Karpas-422 (cell line): ENCODE measurements around the gene ASS1. TPM values are rescaled to one million over a fixed set of nuclear protein-coding genes. Genes with fewer than 3 reads are reported as not detected.

Experiments used
- DNase-seq: peaks from one replicate; pipeline ENCODE4 v3.0.0-alpha.2; 2015
- H2AFZ ChIP-seq: fragments of 200-600 bp; sonication (generic); 2 replicates; pipeline ENCODE4 v1.6.1; 2014; ENCODE audit warnings: antibody characterized with exemption, low read length, mixed read lengths
- H3K27ac ChIP-seq: fragments of 200-600 bp; sonication (generic); 2 replicates; pipeline ENCODE4 v1.5.1; 2014; ENCODE audit warnings: mild to moderate bottlenecking, low read length, moderate library complexity
- H3K27me3 ChIP-seq: fragments of 200-600 bp; sonication (generic); 2 replicates; pipeline ENCODE4 v1.6.1; 2014; ENCODE audit warnings: low read length, mixed read lengths
- H3K36me3 ChIP-seq: fragments of 200-600 bp; sonication (generic); 2 replicates; pipeline ENCODE4 v1.6.1; 2014; ENCODE audit warnings: low read length, mixed read lengths; ENCODE audit not compliant: insufficient read depth
- H3K4me1 ChIP-seq: fragments of 200-600 bp; sonication (generic); 2 replicates; pipeline ENCODE4 v1.6.1; 2014; ENCODE audit warnings: mild to moderate bottlenecking, low read length, mixed read lengths
- H3K4me2 ChIP-seq: fragments of 200-600 bp; sonication (generic); 2 replicates; pipeline ENCODE4 v1.6.1; 2014; ENCODE audit warnings: low read length, low read depth, mild to moderate bottlenecking; ENCODE audit not compliant: poor library complexity, severe bottlenecking
- H3K4me3 ChIP-seq: fragments of 200-600 bp; sonication (generic); 2 replicates; pipeline ENCODE4 v1.5.1; 2014; ENCODE audit warnings: mild to moderate bottlenecking, antibody characterized with exemption, low read length, mixed read lengths
- H3K79me2 ChIP-seq: fragments of 200-600 bp; sonication (generic); 2 replicates; pipeline ENCODE4 v1.6.1; 2014; ENCODE audit warnings: mild to moderate bottlenecking, low read length, mixed read lengths
- H3K9ac ChIP-seq: fragments of 200-600 bp; sonication (generic); 2 replicates; pipeline ENCODE4 v1.6.0; 2014; ENCODE audit warnings: low read length
- H3K9me2 ChIP-seq: fragments of 200-600 bp; sonication (generic), shearing (Covaris generic); replicated peaks from 2 replicates; pipeline ENCODE4 v1.6.0; 2014; ENCODE audit warnings: mild to moderate bottlenecking, low read length, moderate library complexity; ENCODE audit not compliant: insufficient read depth
- H3K9me3 ChIP-seq: fragments of 300-700, 200-600 bp; sonication (generic); 2 replicates; pipeline ENCODE4 v1.6.1; 2014; ENCODE audit warnings: low read length, mixed read lengths
- H4K20me1 ChIP-seq: fragments of 200-600 bp; sonication (generic); 2 replicates; pipeline ENCODE4 v1.6.1; 2014; ENCODE audit warnings: mild to moderate bottlenecking, antibody characterized with exemption, low read length, low read depth; ENCODE audit not compliant: insufficient read depth
- total RNA-seq: library from RNA; depleted of rRNA; stranded (reverse); fragments of >200 nt; shearing (Covaris generic); gene quantifications from 2 replicates; pipeline ENCODE4 v1.2.3, GENCODE V29; 2014; ENCODE audit warnings: low replicate concordance

The ASS1 gene
- total RNA-seq, 1 experiment from 2014 or later: not detected

- H3K27me3 ChIP-seq: no peaks in the 10 kb centered on the region
- DNase-seq: no peak
Observed at GRCh38 chr9:130423272-130423671, 21.5 kb upstream of the ASS1 start.

GRCh38 chr9:130424595-130425454, 19.9 kb upstream of the ASS1 start:
- Histone ChIP-seq H3K79me2 (no peaks in the 10 kb centered on the region), H3K4me1 (no peaks in the 10 kb centered on the region), H3K27ac (no peak overlapping the region), H3K9me2 (no peaks in the 10 kb centered on the region), H3K4me3 (no peak overlapping the region), H3K4me2 (no peak overlapping the region), H3K36me3 (no peaks in the 10 kb centered on the region), H2AFZ (no peak overlapping the region), H3K9me3 (no peaks in the 10 kb centered on the region), H3K27me3 (no peaks in the 10 kb centered on the region), H4K20me1 (no peaks in the 10 kb centered on the region), H3K9ac (no peak overlapping the region)
- DNase-seq: no peak

More at GRCh38 chr9:130423272-130423671, 21.5 kb upstream of the ASS1 start:
- H3K4me1 ChIP-seq: no peaks in the 10 kb centered on the region
- no peaks in the 10 kb centered on the region for H3K9me3 ChIP-seq
- no peak overlapping the region for H2AFZ ChIP-seq
- H3K4me2 ChIP-seq: no peak overlapping the region
- H3K36me3 ChIP-seq: no peaks in the 10 kb centered on the region
- no peak overlapping the region for H3K4me3 ChIP-seq
- H3K27ac ChIP-seq: no peak overlapping the region
- H3K79me2 ChIP-seq: no peaks in the 10 kb centered on the region
- H4K20me1 ChIP-seq: no peaks in the 10 kb centered on the region
- H3K9ac ChIP-seq: no peak overlapping the region
- no peaks in the 10 kb centered on the region for H3K9me2 ChIP-seq

GRCh38 chr9:130425741-130426466, 18.9 kb upstream of the ASS1 start:
- H4K20me1 ChIP-seq: no peaks in the 10 kb centered on the region
- no peaks in the 10 kb centered on the region for H3K9me3 ChIP-seq
- H3K4me1 ChIP-seq: no peaks in the 10 kb centered on the region
- H3K27me3 ChIP-seq: no peaks in the 10 kb centered on the region
- H3K4me3 ChIP-seq: no peak overlapping the region
- H3K27ac ChIP-seq: no peak overlapping the region
- H3K36me3 ChIP-seq: no peaks in the 10 kb centered on the region
- no peak for DNase-seq
- H3K79me2 ChIP-seq: no peaks in the 10 kb centered on the region
- H3K9ac ChIP-seq: no peak overlapping the region
- H2AFZ ChIP-seq: no peak overlapping the region
- no peak overlapping the region for H3K4me2 ChIP-seq
- H3K9me2 ChIP-seq: no peaks in the 10 kb centered on the region

- H3K4me2 ChIP-seq: no peak overlapping the region
- H2AFZ ChIP-seq: no peak overlapping the region
- H3K27me3 ChIP-seq: no peaks in the 10 kb centered on the region
Observed at GRCh38 chr9:130426467-130426773, 18.3 kb upstream of the ASS1 start.

GRCh38 chr9:130426883-130427282, 17.9 kb upstream of the ASS1 start:
- no peaks in the 10 kb centered on the region for H3K36me3 ChIP-seq
- H3K4me1 ChIP-seq: no peaks in the 10 kb centered on the region
- H3K27ac ChIP-seq: no peak overlapping the region
- no peaks in the 10 kb centered on the region for H3K9me2 ChIP-seq
- H4K20me1 ChIP-seq: no peaks in the 10 kb centered on the region
- no peak for DNase-seq
- H3K27me3 ChIP-seq: no peaks in the 10 kb centered on the region
- H3K9ac ChIP-seq: no peak overlapping the region
- no peaks in the 10 kb centered on the region for H3K79me2 ChIP-seq
- no peak overlapping the region for H3K4me3 ChIP-seq
- H2AFZ ChIP-seq: no peak overlapping the region
- no peak overlapping the region for H3K4me2 ChIP-seq
- H3K9me3 ChIP-seq: no peaks in the 10 kb centered on the region

More at GRCh38 chr9:130426467-130426773, 18.3 kb upstream of the ASS1 start:
- H3K36me3 ChIP-seq: no peaks in the 10 kb centered on the region
- H3K9ac ChIP-seq: no peak overlapping the region
- H3K9me3 ChIP-seq: no peaks in the 10 kb centered on the region
- H3K27ac ChIP-seq: no peak overlapping the region
- H3K79me2 ChIP-seq: no peaks in the 10 kb centered on the region
- no peaks in the 10 kb centered on the region for H3K4me1 ChIP-seq
- no peak overlapping the region for H3K4me3 ChIP-seq
- H4K20me1 ChIP-seq: no peaks in the 10 kb centered on the region
- no peak for DNase-seq
- H3K9me2 ChIP-seq: no peaks in the 10 kb centered on the region

- no peaks in the 10 kb centered on the region for H3K79me2 ChIP-seq
- no peaks in the 10 kb centered on the region for H4K20me1 ChIP-seq
- no peaks in the 10 kb centered on the region for H3K9me3 ChIP-seq
- no peak overlapping the region for H3K4me3 ChIP-seq
- DNase-seq: no peak
- no peak overlapping the region for H3K9ac ChIP-seq
- H3K4me2 ChIP-seq: no peak overlapping the region
- no peaks in the 10 kb centered on the region for H3K9me2 ChIP-seq
- H3K27me3 ChIP-seq: no peaks in the 10 kb centered on the region
- H3K36me3 ChIP-seq: no peaks in the 10 kb centered on the region
- H2AFZ ChIP-seq: no peak overlapping the region
- H3K4me1 ChIP-seq: no peaks in the 10 kb centered on the region
- H3K27ac ChIP-seq: no peak overlapping the region
Observed at GRCh38 chr9:130427326-130427725, 17.4 kb upstream of the ASS1 start.

GRCh38 chr9:130428086-130428665, 16.6 kb upstream of the ASS1 start:
- Histone ChIP-seq H3K9me2 (no peaks in the 10 kb centered on the region), H3K27me3 (no peaks in the 10 kb centered on the region), H3K27ac (no peak overlapping the region), H3K36me3 (no peaks in the 10 kb centered on the region), H3K79me2 (no peaks in the 10 kb centered on the region), H3K4me2 (no peak overlapping the region), H3K4me3 (no peak overlapping the region), H2AFZ (no peak overlapping the region), H4K20me1 (no peaks in the 10 kb centered on the region), H3K4me1 (no peaks in the 10 kb centered on the region), H3K9me3 (no peaks in the 10 kb centered on the region), H3K9ac (no peak overlapping the region)
- no peak for DNase-seq

GRCh38 chr9:130429381-130429780, 15.4 kb upstream of the ASS1 start:
- Histone ChIP-seq H4K20me1 (no peaks in the 10 kb centered on the region), H3K36me3 (no peaks in the 10 kb centered on the region), H3K27ac (no peak overlapping the region), H3K27me3 (no peaks in the 10 kb centered on the region), H3K9ac (no peak overlapping the region), H3K4me3 (no peak overlapping the region), H3K9me3 (no peaks in the 10 kb centered on the region), H3K4me2 (no peak overlapping the region), H3K79me2 (no peaks in the 10 kb centered on the region), H3K9me2 (no peaks in the 10 kb centered on the region), H2AFZ (no peak overlapping the region), H3K4me1 (no peaks in the 10 kb centered on the region)
- no peak for DNase-seq
